Spinal cord (tissue), 10 donors: Measurements from ENCODE around the gene DNAJA3. TPM values are rescaled to one million over a fixed set of nuclear protein-coding genes. Genes with fewer than 3 reads are reported as not detected.

Experiments
- DNase-seq, 6 donors: peaks; one replicate each; pipeline versions ENCODE4 v3.0.0 to v3.0.0-alpha.2; 2013 to 2015; ENCODE audit warnings: low spot score in 6 of 6, low read depth in 4 of 6
- H3K27ac ChIP-seq: one replicate; pipeline ENCODE4 v1.5.1; 2013; ENCODE audit warnings: low read depth, low read length, control low read depth
- H3K27me3 ChIP-seq: one replicate; pipeline ENCODE4 v1.6.1; 2013; ENCODE audit warnings: low read length; ENCODE audit not compliant: control insufficient read depth, insufficient read depth
- H3K36me3 ChIP-seq: one replicate; pipeline ENCODE4 v1.6.1; 2013; ENCODE audit warnings: low read length; ENCODE audit not compliant: control insufficient read depth, insufficient read depth
- H3K4me1 ChIP-seq: one replicate; pipeline ENCODE4 v1.6.1; 2013; ENCODE audit warnings: low read length; ENCODE audit not compliant: control insufficient read depth, insufficient read depth
- H3K4me3 ChIP-seq: one replicate; pipeline ENCODE4 v1.5.1; 2013; ENCODE audit warnings: low read depth, low read length, control low read depth
- H3K9me3 ChIP-seq: one replicate; pipeline ENCODE4 v1.6.1; 2013; ENCODE audit warnings: low read length; ENCODE audit not compliant: control insufficient read depth, insufficient read depth
- WGBS: methylation state at CpG from one replicate; pipeline ENCODE4 v1.1.5; 2013; ENCODE audit warnings: missing lambda C conversion rate; ENCODE audit not compliant: insufficient coverage; 5-methylcytosine and 5-hydroxymethylcytosine counted together
- long read RNA-seq, 4 donors: transcript quantifications; one replicate each; lab custom pipeline, GENCODE V29; 2026
- polyA plus RNA-seq, 2 donors: library from polyadenylated mRNA; unstranded; fragments of 120-200 nt; gene quantifications; one replicate each; pipeline ENCODE4 v1.2.1, GENCODE V29; 2013; ENCODE audit not compliant: insufficient read length in 2 of 2
- total RNA-seq, 2 donors: library from RNA; depleted of rRNA in 1 of 2; stranded (reverse); fragments of 120-200 nt in 1 of 2; fragments of >200 nt in 1 of 2; gene quantifications; one replicate each; pipeline versions ENCODE4 v1.2.3 to v1.2.4, GENCODE V29; 2013 to 2014
- donor health status: healthy.

DNAJA3 gene
- total RNA-seq: 10 to 100 TPM; 37.3 to 41.7 TPM
- polyA plus RNA-seq: 10 to 100 TPM; 35.4 to 45.0 TPM
- long read RNA-seq, donor 1, transcript DNAJA3-201 (12 exons, 2,763 nt): minor isoform, 6 of 13 reads
- long read RNA-seq, donor 1, transcript DNAJA3-202 (11 exons, 2,591 nt): major isoform, 7 of 13 reads
- long read RNA-seq, donor 1, partial matches to known transcripts: 0 of 13 reads
- long read RNA-seq, donor 1, other reads (novel, unspliced or antisense): 0 of 13 reads
- long read RNA-seq, donor 2, partial matches to known transcripts: 5 of 15 reads
- long read RNA-seq, donor 2, other reads (novel, unspliced or antisense): 5 of 15 reads
- long read RNA-seq, donor 3, partial matches to known transcripts: 0 of 2 reads
- long read RNA-seq, donor 3, other reads (novel, unspliced or antisense): 0 of 2 reads
- long read RNA-seq, donor 4, partial matches to known transcripts: 0 of 9 reads
- long read RNA-seq, donor 4, other reads (novel, unspliced or antisense): 0 of 9 reads

- WGBS: under 1% methylated on average over 68 of the region's 68 CpGs
- H3K4me1 ChIP-seq: peaks cover 10% of the 10 kb centered on the region
- no peaks in the 10 kb centered on the region for H3K27me3 ChIP-seq
- peak; percentile 88 to 98 (median 94) for DNase-seq
- H3K36me3 ChIP-seq: peaks cover 18% of the 10 kb centered on the region
- H3K9me3 ChIP-seq: no peaks in the 10 kb centered on the region
- H3K27ac ChIP-seq: peak within 1 kb of the TSS; percentile 98
- peak within 1 kb of the TSS; percentile 97 for H3K4me3 ChIP-seq
Observed at GRCh38 chr16:4425378-4426020, at the start of gene DNAJA3. TSS of gene DNAJA3 (plus strand) at chr16:4425868. CDS start at chr16:4425882, 14 bp downstream.

- 45% methylated on average over 28 of the region's 31 CpGs for WGBS
- peak overlapping the region; percentile 67 for H3K27ac ChIP-seq
- peaks cover 64% of the 10 kb centered on the region for H3K36me3 ChIP-seq
- no peaks in the 10 kb centered on the region for H3K9me3 ChIP-seq
- peak in 3 of 6 donors; percentile 47 to 84 (median 50) for DNase-seq
- no peaks in the 10 kb centered on the region for H3K27me3 ChIP-seq
- H3K4me3 ChIP-seq: no peak overlapping the region
- H3K4me1 ChIP-seq: peaks cover 73% of the 10 kb centered on the region
Observed at GRCh38 chr16:4376126-4376892, 49.4 kb upstream of the DNAJA3 start.

GRCh38 chr16:4376893-4377572 is 48.6 kb upstream of the DNAJA3 start:
- H3K27ac ChIP-seq: peak overlapping the region; percentile 25
- WGBS: 70% methylated on average over 17 of the region's 27 CpGs
- H3K9me3 ChIP-seq: no peaks in the 10 kb centered on the region

GRCh38 chr16:4377573-4378154 is 48.0 kb upstream of the DNAJA3 start:
- Histone ChIP-seq H3K27me3 (no peaks in the 10 kb centered on the region), H3K36me3 (peaks cover 77% of the 10 kb centered on the region), H3K9me3 (no peaks in the 10 kb centered on the region), H3K4me3 (no peak overlapping the region), H3K4me1 (peaks cover 63% of the 10 kb centered on the region), H3K27ac (no peak overlapping the region)
- DNase-seq: no peak
- 65% methylated on average over 12 of the region's 12 CpGs for WGBS

More at GRCh38 chr16:4376893-4377572, 48.6 kb upstream of the DNAJA3 start:
- Histone ChIP-seq H3K4me3 (no peak overlapping the region), H3K4me1 (peaks cover 70% of the 10 kb centered on the region), H3K36me3 (peaks cover 71% of the 10 kb centered on the region), H3K27me3 (no peaks in the 10 kb centered on the region)
- no peak for DNase-seq

GRCh38 chr16:4378161-4378666 is 47.5 kb upstream of the DNAJA3 start:
- Histone ChIP-seq H3K4me3 (no peak overlapping the region), H3K27ac (no peak overlapping the region), H3K27me3 (no peaks in the 10 kb centered on the region), H3K36me3 (peaks cover 82% of the 10 kb centered on the region), H3K9me3 (no peaks in the 10 kb centered on the region), H3K4me1 (peaks cover 58% of the 10 kb centered on the region)
- 76% methylated on average over 15 of the region's 15 CpGs for WGBS
- no peak for DNase-seq

- peaks cover 88% of the 10 kb centered on the region for H3K36me3 ChIP-seq
- H3K9me3 ChIP-seq: no peaks in the 10 kb centered on the region
- H3K27ac ChIP-seq: no peak overlapping the region
- WGBS: 80% methylated on average over 20 of the region's 21 CpGs
- no peak for DNase-seq
- peaks cover 51% of the 10 kb centered on the region for H3K4me1 ChIP-seq
- H3K4me3 ChIP-seq: no peak overlapping the region
- no peaks in the 10 kb centered on the region for H3K27me3 ChIP-seq
Observed at GRCh38 chr16:4378999-4379690, 46.5 kb upstream of the DNAJA3 start.

- no peak overlapping the region for H3K4me3 ChIP-seq
- H3K36me3 ChIP-seq: peaks cover 91% of the 10 kb centered on the region
- H3K27me3 ChIP-seq: no peaks in the 10 kb centered on the region
- H3K27ac ChIP-seq: no peak overlapping the region
- 69% methylated on average over 25 of the region's 26 CpGs for WGBS
- peaks cover 51% of the 10 kb centered on the region for H3K4me1 ChIP-seq
- H3K9me3 ChIP-seq: no peaks in the 10 kb centered on the region
- DNase-seq: no peak
Observed at GRCh38 chr16:4380119-4381063, 45.3 kb upstream of the DNAJA3 start.
